Cardiac muscle cell (in vitro differentiated cells and primary cell): ENCODE results near the gene KLHL17. TPM values are rescaled to one million over a fixed set of nuclear protein-coding genes. Genes with fewer than 3 reads are reported as not detected.
"Not testable (repeated sequence)": the region's sequence is repeated elsewhere in the genome, so short reads cannot be mapped to it uniquely, and the experiment has no call there.

Source experiments
- DNase-seq, 2 donors: peaks; one replicate each; pipeline versions ENCODE4 v3.0.0 to v3.0.0-alpha.2; 2010 to 2017; ENCODE audit warnings: low read depth in 1 of 2, low spot score in 1 of 2
- H3K27ac ChIP-seq: fragments of 200-600 bp; sonication (generic); 2 replicates; pipeline ENCODE4 v1.5.1; 2016
- H3K27me3 ChIP-seq: fragments of 200-600 bp; sonication (generic); 2 replicates; pipeline ENCODE4 v1.6.0; 2016; ENCODE audit warnings: control low read depth
- H3K36me3 ChIP-seq: fragments of 200-600 bp; sonication (generic); 2 replicates; pipeline ENCODE4 v1.5.1; 2016; ENCODE audit warnings: control low read depth
- H3K4me1 ChIP-seq: fragments of 200-600 bp; sonication (generic); 2 replicates; pipeline ENCODE4 v1.8.1; 2017; ENCODE audit warnings: low read depth, mild to moderate bottlenecking, mixed run types
- H3K4me3 ChIP-seq: fragments of 200-600 bp; sonication (generic); 2 replicates; pipeline ENCODE4 v1.5.1; 2016; ENCODE audit warnings: mild to moderate bottlenecking
- H3K9me3 ChIP-seq: fragments of 200-600 bp; sonication (generic); 2 replicates; pipeline ENCODE4 v1.5.1; 2017; ENCODE audit warnings: low read depth, mild to moderate bottlenecking, control low read depth
- CTCF ChIP-seq: IDR thresholded peaks from 2 replicates; pipeline ENCODE4 v1.5.1; 2012; ENCODE audit warnings: low read depth, mild to moderate bottlenecking, low read length
- polyA plus RNA-seq: library from polyadenylated mRNA; unstranded; fragments of >200 nt; fragmentation: Nextera tagmentation; extraction: Ambion mirVana; gene quantifications from 2 replicates; pipeline ENCODE4 v1.2.1, GENCODE V29; 2016
- total RNA-seq: library from RNA; depleted of rRNA; stranded (reverse); fragments of >200 nt; gene quantifications from 2 replicates; pipeline ENCODE4 v1.2.3, GENCODE V29; 2016

Gene KLHL17
- total and polyA plus RNA-seq, 2 experiments from 2014 or later: 31.5 to 42.9 TPM

GRCh38 chr1:944341-945325 lies 15.8 kb upstream of the KLHL17 start:
- TF ChIP-seq CTCF: no peak
- DNase-seq: peak in 1 of 2 donors; percentile 93
- H3K27ac ChIP-seq: no peak overlapping the region
- no peak overlapping the region for H3K4me3 ChIP-seq
- no peaks in the 10 kb centered on the region for H3K9me3 ChIP-seq
- H3K36me3 ChIP-seq: peaks cover 9% of the 10 kb centered on the region
- H3K4me1 ChIP-seq: peaks cover 18% of the 10 kb centered on the region
- H3K27me3 ChIP-seq: peaks cover 25% of the 10 kb centered on the region

DNA sequence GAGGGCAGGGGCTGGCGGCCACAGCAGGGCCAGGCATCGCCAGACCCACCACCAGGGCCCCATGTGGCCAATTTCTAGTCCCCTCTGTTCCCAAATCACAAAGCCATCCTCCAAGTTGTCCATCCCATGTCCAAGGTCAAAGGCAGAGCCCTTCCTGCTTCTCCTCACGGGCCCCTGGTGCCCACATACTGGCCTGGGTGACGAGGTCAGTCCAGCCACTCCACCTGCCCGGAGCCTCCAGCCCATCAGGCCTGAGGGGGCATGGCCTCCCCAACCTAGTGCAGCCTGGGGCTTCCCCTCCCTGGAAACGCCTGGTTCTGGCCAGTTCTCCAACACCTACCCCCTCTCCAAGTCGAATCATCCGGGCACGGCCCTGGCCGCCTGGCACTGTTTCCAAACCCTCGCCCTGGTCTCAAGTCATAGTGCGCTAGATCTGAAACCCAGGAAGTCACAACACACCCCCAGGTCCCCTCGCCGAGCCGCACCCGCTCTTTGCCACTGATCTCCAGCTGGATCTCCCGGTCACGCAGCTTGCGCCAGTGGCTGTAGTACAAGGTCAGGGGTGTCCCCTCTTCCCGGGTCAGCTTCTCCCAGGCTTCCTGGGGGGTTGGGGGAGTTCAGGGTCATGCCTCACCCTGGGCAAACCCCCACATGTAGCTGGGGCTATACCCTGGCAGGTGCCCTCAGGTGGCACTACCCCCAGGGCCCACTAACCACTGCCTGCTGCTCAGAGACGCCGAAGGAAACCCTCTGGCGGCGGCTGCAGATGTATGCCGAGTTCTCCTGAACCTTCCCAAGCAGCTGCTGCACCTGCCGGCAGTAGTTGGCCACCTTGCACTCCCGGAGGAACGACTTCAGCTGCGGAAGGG lies 14.5 kb upstream of the KLHL17 start:
- Histone ChIP-seq H3K27ac (no peak overlapping the region), H3K4me1 (peaks cover 12% of the 10 kb centered on the region), H3K27me3 (peaks cover 18% of the 10 kb centered on the region), H3K4me3 (no peak overlapping the region), H3K9me3 (no peaks in the 10 kb centered on the region), H3K36me3 (peaks cover 11% of the 10 kb centered on the region)
- DNase-seq: no peak
- TF ChIP-seq CTCF: no peak

GRCh38 chr1:946811-947210 lies 13.6 kb upstream of the KLHL17 start:
- peaks cover 13% of the 10 kb centered on the region for H3K36me3 ChIP-seq
- H3K4me1 ChIP-seq, H3K4me3 ChIP-seq, H3K27ac ChIP-seq, H3K27me3 ChIP-seq, DNase-seq, H3K9me3 ChIP-seq: not testable (repeated sequence)

GRCh38 chr1:947958-948357 lies 12.4 kb upstream of the KLHL17 start:
- peaks cover 19% of the 10 kb centered on the region for H3K36me3 ChIP-seq
- no peak overlapping the region for H3K4me3 ChIP-seq

DNA sequence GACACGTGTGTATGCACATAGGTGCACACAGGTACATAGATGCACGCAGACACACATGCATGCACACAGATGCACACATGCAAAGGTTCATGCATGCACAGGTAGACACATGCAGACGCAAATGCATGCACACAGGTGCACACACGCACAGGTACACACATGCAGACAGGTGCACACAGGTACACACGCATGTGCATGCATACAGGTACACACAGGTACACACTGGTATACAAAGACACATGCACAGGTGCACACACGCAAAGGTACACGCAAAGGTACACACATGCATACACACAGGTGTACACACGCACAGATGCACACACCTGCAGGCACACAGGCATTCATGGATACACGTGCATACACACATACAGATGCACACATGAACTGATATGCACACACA lies 10.1 kb upstream of the KLHL17 start:
- Histone ChIP-seq H3K27ac (no peak overlapping the region), H3K4me3 (no peak overlapping the region), H3K27me3 (no peaks in the 10 kb centered on the region), H3K9me3 (no peaks in the 10 kb centered on the region), H3K36me3 (peaks cover 36% of the 10 kb centered on the region), H3K4me1 (no peaks in the 10 kb centered on the region)
- DNase-seq: no peak
- no peak for TF ChIP-seq CTCF

More at GRCh38 chr1:947958-948357, 12.4 kb upstream of the KLHL17 start:
- H3K9me3 ChIP-seq: no peaks in the 10 kb centered on the region
- H3K27ac ChIP-seq: no peak overlapping the region
- H3K4me1 ChIP-seq: no peaks in the 10 kb centered on the region
- no peaks in the 10 kb centered on the region for H3K27me3 ChIP-seq
- DNase-seq: no peak
- no peak for TF ChIP-seq CTCF

DNA sequence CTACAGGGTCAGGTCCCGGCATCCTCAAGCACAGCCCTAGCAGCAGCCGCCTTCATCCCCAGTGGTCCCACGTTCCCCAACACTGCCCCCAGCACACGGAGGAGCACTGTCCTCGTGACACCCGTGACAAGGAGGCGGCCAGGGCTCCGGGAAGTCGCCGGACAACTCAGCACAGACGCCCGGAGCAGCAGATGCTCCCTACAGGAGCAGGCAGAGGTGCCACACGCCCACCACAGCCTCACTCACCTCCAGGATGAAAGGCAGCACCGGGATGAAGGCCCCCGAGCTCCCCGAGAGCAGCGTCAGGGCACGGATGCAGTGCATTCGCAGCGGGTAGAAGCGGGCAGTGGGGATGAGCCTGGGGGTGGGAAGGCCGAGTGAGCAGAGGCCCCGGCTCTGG lies 9.5 kb upstream of the KLHL17 start:
- Histone ChIP-seq H3K4me3 (no peak overlapping the region), H3K9me3 (no peaks in the 10 kb centered on the region), H3K27ac (no peak overlapping the region), H3K27me3 (no peaks in the 10 kb centered on the region), H3K4me1 (no peaks in the 10 kb centered on the region), H3K36me3 (peaks cover 42% of the 10 kb centered on the region)
- no peak for DNase-seq
- TF ChIP-seq CTCF: no peak
